HepG2 (cell line): ENCODE results near the gene DOCK2. TPM values are rescaled to one million over a fixed set of nuclear protein-coding genes. Genes with fewer than 3 reads are reported as not detected.

Source experiments
- ATAC-seq: fragments of 200-7000 bp; cut with Tn5 transposase; 3 replicates; pipeline ENCODE4 v1.9.1; 2020; ENCODE audit warnings: mild to moderate bottlenecking, moderate library complexity
- BruUV-seq: library from RNA; stranded (reverse); fragments of 400-500 nt; replicated peaks from 2 replicates; lab custom pipeline; 2021; lab: Mats Ljungman, UMichigan
- CTCF ChIA-PET: fragments of 300-600 bp; formaldehyde crosslinking; extraction: SDS; loops from one replicate; lab custom pipeline; 2021; ENCODE audit warnings: low total read pairs, inconsistent platforms, low intra/inter-chr PET ratio; lab: Yijun Ruan, JAX
- POLR2A ChIA-PET: fragments of 350-600 bp; sonication (Branson Sonifier 250); formaldehyde crosslinking; loops from one replicate; lab custom pipeline; 2020; ENCODE audit warnings: antibody characterized with exemption, inconsistent platforms; lab: Yijun Ruan, JAX
- DNase-seq: peaks from one replicate; pipeline ENCODE4 v3.0.0-alpha.2; 2015; ENCODE audit warnings: low spot score
- FAIRE-seq: peaks from 3 replicates; lab custom pipeline; 2011; peaks lifted over from hg19 to GRCh38; lab: Jason Lieb, UNC
- H2AFZ ChIP-seq: one replicate; pipeline ENCODE4 v1.6.1; 2011; ENCODE audit warnings: low read length, inconsistent platforms
- H3K27ac ChIP-seq: fragments of 300-600 bp; 3 replicates; pipeline ENCODE4 v1.8.0; 2011; ENCODE audit warnings: mixed run types, mild to moderate bottlenecking, mixed read lengths, low read length, inconsistent platforms; ENCODE audit not compliant: insufficient read depth; ENCODE audit errors: extremely low read length
- H3K27me3 ChIP-seq, 2 experiments: fragments of 200-600 bp in 1 of 2; 2 replicates in 1 of 2; 3 replicates in 1 of 2; pipeline versions ENCODE4 v1.6.0 to v1.8.0; 2011; ENCODE audit warnings: low read length in 2 of 2, mild to moderate bottlenecking in 2 of 2, moderate library complexity in 2 of 2, inconsistent platforms in 1 of 2; ENCODE audit not compliant: insufficient read depth in 2 of 2, control insufficient read depth in 1 of 2
- H3K36me3 ChIP-seq, 2 experiments: fragments of 200-600 bp in 1 of 2; replicated peaks in 1 of 2; 2 replicates in 1 of 2; 3 replicates in 1 of 2; pipeline versions ENCODE4 v1.5.1 to v1.8.0; 2011; ENCODE audit warnings: low read length in 2 of 2, inconsistent platforms in 1 of 2; ENCODE audit not compliant: insufficient read depth in 2 of 2, control insufficient read depth in 1 of 2
- H3K4me1 ChIP-seq: 2 replicates; pipeline ENCODE4 v1.5.1; 2012; ENCODE audit warnings: low read length, inconsistent platforms; ENCODE audit not compliant: insufficient read depth
- H3K4me2 ChIP-seq: 2 replicates; pipeline ENCODE4 v1.6.0; 2011; ENCODE audit warnings: low read depth, low read length, inconsistent platforms
- H3K4me3 ChIP-seq, 3 experiments: fragments of 200-600 bp in 1 of 3; sonication (generic), shearing (Covaris generic) in 1 of 3; replicated peaks in 1 of 3; 2 replicates each; pipeline ENCODE4 v1.5.1; 2011 to 2016; ENCODE audit warnings: low read length in 3 of 3, inconsistent platforms in 2 of 3, low read depth in 2 of 3, mild to moderate bottlenecking in 2 of 3, control low read depth in 1 of 3, mixed read lengths in 1 of 3; ENCODE audit not compliant: insufficient read depth in 1 of 3
- H3K79me2 ChIP-seq: one replicate; pipeline ENCODE4 v1.6.1; 2011; ENCODE audit warnings: low read length, inconsistent platforms; ENCODE audit not compliant: insufficient read depth
- H3K9ac ChIP-seq: 2 replicates; pipeline ENCODE4 v1.6.0; 2011; ENCODE audit warnings: mild to moderate bottlenecking, low read depth, low read length, inconsistent platforms; ENCODE audit not compliant: insufficient read depth
- H3K9me3 ChIP-seq: 2 replicates; pipeline ENCODE4 v1.5.1; 2012; ENCODE audit warnings: mild to moderate bottlenecking, low read length
- H4K20me1 ChIP-seq: 2 replicates; pipeline ENCODE4 v1.6.0; 2011; ENCODE audit warnings: inconsistent platforms, mild to moderate bottlenecking, low read length, moderate library complexity; ENCODE audit not compliant: insufficient read depth
- ARID5B ChIP-seq: IDR thresholded peaks from 2 replicates; pipeline ENCODE4 v1.4.0; 2020; ENCODE audit warnings: mild to moderate bottlenecking, missing genetic modification reagents
- CHCHD3 ChIP-seq: sonication (generic); formaldehyde crosslinking; IDR thresholded peaks from 2 replicates; pipeline ENCODE4 v1.8.0; 2022; ENCODE audit warnings: mild to moderate bottlenecking, missing genetic modification reagents, moderate library complexity
- ELF4 ChIP-seq: sonication (generic); formaldehyde crosslinking; IDR thresholded peaks from 2 replicates; pipeline ENCODE4 v1.5.0; 2020; ENCODE audit warnings: missing genetic modification reagents, mild to moderate bottlenecking, moderate library complexity, borderline replicate concordance
- NONO ChIP-seq, 2 experiments: fragments of 450-650 bp in 1 of 2; sonication (generic) in 1 of 2; formaldehyde crosslinking in 1 of 2; IDR thresholded peaks in 1 of 2; conservative IDR thresholded peaks in 1 of 2; 2 replicates each; pipeline versions ENCODE4 v1.6.1 to v1.8.0; 2017 to 2022; ENCODE audit warnings: mild to moderate bottlenecking in 1 of 2, missing genetic modification reagents in 1 of 2, moderate library complexity in 1 of 2
- TERF1 ChIP-seq: sonication (generic); formaldehyde crosslinking; IDR thresholded peaks from 2 replicates; pipeline ENCODE4 v1.8.0; 2022; ENCODE audit warnings: mild to moderate bottlenecking, missing genetic modification reagents, moderate library complexity
- ZNF225 ChIP-seq: sonication (generic); formaldehyde crosslinking; IDR thresholded peaks from 2 replicates; pipeline ENCODE4 v1.4.0; 2020; ENCODE audit warnings: mild to moderate bottlenecking, missing genetic modification reagents
- ZNF484 ChIP-seq: sonication (generic); formaldehyde crosslinking; IDR thresholded peaks from 2 replicates; pipeline ENCODE4 v1.5.1; 2020; ENCODE audit warnings: mild to moderate bottlenecking, low read depth, missing genetic modification reagents, borderline replicate concordance
- ZNF883 ChIP-seq: sonication (generic); formaldehyde crosslinking; IDR thresholded peaks from 2 replicates; pipeline ENCODE4 v1.5.1; 2020; ENCODE audit warnings: mild to moderate bottlenecking, missing genetic modification reagents; ENCODE audit errors: not compliant biosample characterization
- WGBS: methylation state at CpG from one replicate; pipeline ENCODE4 v1.1.6; 2017; ENCODE audit warnings: low lambda C conversion rate; 5-methylcytosine and 5-hydroxymethylcytosine counted together
- in situ Hi-C: cut with HindIII; loops from 2 replicates; pipeline ENCODE4 v1.10.0; 2017; ENCODE audit warnings: low pct_unique_long_range_greater_than_20kb; ENCODE audit not compliant: extremely low pct_ligation_motif_present
- intact Hi-C: fragments of 100-400 bp; cut with micrococcal nuclease; formaldehyde crosslinking; loops from one replicate; pipeline ENCODE4 v1.10.0; 2022; ENCODE audit not compliant: unreplicated experiment
- polyA plus RNA-seq, 8 experiments: library from polyadenylated mRNA; depleted of rRNA in 3 of 8; stranded (reverse) in 7 of 8; unstranded in 1 of 8; fragments of >200 nt; fragmentation: Illumina TruSeq in 4 of 8; extraction: Trizol in 4 of 8; gene quantifications; 2 replicates each; pipeline versions ENCODE4 v1.2.1 to v1.2.3, GENCODE V29; 2011 to 2016; ENCODE audit warnings: low read depth in 4 of 8, missing spikeins in 1 of 8, mixed read lengths in 1 of 8; ENCODE audit not compliant: insufficient read depth in 1 of 8
- total RNA-seq, 5 experiments: library from RNA; depleted of rRNA; stranded (reverse); fragments of >200 nt; fragmentation: Illumina TruSeq; extraction: Trizol; gene quantifications; 2 replicates each; pipeline ENCODE4 v1.2.3, GENCODE V29; 2016; ENCODE audit warnings: low read depth in 1 of 5
- TF ChIP-seq, protein P1 (sequence below): IDR thresholded peaks from 2 replicates; pipeline ENCODE4 v1.6.1; 2016; ENCODE audit warnings: low read depth, missing genetic modification reagents, missing compliant biosample characterization
- TF ChIP-seq, protein P2 (sequence below): sonication (generic); formaldehyde crosslinking; IDR thresholded peaks from 2 replicates; pipeline ENCODE4 v1.4.0; 2020; ENCODE audit warnings: missing genetic modification reagents, borderline replicate concordance

Gene DOCK2
- total and polyA plus RNA-seq, 2 of the 13 experiments (the other 11 are each of a cell fraction or from before 2014, with no cell fraction given): not detected

GRCh38 chr5:169873642-169874041 lies 236.6 kb downstream of the DOCK2 start:
- Histone ChIP-seq H3K79me2 (no peaks in the 10 kb centered on the region), H3K9ac (no peak overlapping the region), H3K4me2 (no peak overlapping the region), H3K27ac (no peak overlapping the region), H3K4me1 (no peaks in the 10 kb centered on the region), H4K20me1 (no peaks in the 10 kb centered on the region), H3K36me3 (no peaks in the 10 kb centered on the region), H3K9me3 (no peaks in the 10 kb centered on the region), H2AFZ (no peak overlapping the region), H3K27me3 (no peaks in the 10 kb centered on the region), H3K4me3 (no peak overlapping the region)
- in situ Hi-C loops (no loop called here), intact Hi-C loops (no loop called here)
- CTCF ChIA-PET: no interaction called here
- 0% methylated on average over 5 of the region's 5 CpGs for WGBS
- DNase-seq (no peak), FAIRE-seq (no peak), ATAC-seq (no peak)
- POLR2A ChIA-PET: no interaction called here
- no TSS peak for BruUV-seq
- TF ChIP-seq ARID5B (CRISPR knock-in tag): no peak
- TF ChIP-seq, protein P1, sequence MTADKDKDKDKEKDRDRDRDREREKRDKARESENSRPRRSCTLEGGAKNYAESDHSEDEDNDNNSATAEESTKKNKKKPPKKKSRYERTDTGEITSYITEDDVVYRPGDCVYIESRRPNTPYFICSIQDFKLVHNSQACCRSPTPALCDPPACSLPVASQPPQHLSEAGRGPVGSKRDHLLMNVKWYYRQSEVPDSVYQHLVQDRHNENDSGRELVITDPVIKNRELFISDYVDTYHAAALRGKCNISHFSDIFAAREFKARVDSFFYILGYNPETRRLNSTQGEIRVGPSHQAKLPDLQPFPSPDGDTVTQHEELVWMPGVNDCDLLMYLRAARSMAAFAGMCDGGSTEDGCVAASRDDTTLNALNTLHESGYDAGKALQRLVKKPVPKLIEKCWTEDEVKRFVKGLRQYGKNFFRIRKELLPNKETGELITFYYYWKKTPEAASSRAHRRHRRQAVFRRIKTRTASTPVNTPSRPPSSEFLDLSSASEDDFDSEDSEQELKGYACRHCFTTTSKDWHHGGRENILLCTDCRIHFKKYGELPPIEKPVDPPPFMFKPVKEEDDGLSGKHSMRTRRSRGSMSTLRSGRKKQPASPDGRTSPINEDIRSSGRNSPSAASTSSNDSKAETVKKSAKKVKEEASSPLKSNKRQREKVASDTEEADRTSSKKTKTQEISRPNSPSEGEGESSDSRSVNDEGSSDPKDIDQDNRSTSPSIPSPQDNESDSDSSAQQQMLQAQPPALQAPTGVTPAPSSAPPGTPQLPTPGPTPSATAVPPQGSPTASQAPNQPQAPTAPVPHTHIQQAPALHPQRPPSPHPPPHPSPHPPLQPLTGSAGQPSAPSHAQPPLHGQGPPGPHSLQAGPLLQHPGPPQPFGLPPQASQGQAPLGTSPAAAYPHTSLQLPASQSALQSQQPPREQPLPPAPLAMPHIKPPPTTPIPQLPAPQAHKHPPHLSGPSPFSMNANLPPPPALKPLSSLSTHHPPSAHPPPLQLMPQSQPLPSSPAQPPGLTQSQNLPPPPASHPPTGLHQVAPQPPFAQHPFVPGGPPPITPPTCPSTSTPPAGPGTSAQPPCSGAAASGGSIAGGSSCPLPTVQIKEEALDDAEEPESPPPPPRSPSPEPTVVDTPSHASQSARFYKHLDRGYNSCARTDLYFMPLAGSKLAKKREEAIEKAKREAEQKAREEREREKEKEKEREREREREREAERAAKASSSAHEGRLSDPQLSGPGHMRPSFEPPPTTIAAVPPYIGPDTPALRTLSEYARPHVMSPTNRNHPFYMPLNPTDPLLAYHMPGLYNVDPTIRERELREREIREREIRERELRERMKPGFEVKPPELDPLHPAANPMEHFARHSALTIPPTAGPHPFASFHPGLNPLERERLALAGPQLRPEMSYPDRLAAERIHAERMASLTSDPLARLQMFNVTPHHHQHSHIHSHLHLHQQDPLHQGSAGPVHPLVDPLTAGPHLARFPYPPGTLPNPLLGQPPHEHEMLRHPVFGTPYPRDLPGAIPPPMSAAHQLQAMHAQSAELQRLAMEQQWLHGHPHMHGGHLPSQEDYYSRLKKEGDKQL (CRISPR knock-in tag): no peak
- TF ChIP-seq CHCHD3 (CRISPR knock-in tag): no peak
- TF ChIP-seq ELF4 (CRISPR knock-in tag): no peak
- no peak for TF ChIP-seq TERF1 (CRISPR knock-in tag)
- TF ChIP-seq, protein P2, sequence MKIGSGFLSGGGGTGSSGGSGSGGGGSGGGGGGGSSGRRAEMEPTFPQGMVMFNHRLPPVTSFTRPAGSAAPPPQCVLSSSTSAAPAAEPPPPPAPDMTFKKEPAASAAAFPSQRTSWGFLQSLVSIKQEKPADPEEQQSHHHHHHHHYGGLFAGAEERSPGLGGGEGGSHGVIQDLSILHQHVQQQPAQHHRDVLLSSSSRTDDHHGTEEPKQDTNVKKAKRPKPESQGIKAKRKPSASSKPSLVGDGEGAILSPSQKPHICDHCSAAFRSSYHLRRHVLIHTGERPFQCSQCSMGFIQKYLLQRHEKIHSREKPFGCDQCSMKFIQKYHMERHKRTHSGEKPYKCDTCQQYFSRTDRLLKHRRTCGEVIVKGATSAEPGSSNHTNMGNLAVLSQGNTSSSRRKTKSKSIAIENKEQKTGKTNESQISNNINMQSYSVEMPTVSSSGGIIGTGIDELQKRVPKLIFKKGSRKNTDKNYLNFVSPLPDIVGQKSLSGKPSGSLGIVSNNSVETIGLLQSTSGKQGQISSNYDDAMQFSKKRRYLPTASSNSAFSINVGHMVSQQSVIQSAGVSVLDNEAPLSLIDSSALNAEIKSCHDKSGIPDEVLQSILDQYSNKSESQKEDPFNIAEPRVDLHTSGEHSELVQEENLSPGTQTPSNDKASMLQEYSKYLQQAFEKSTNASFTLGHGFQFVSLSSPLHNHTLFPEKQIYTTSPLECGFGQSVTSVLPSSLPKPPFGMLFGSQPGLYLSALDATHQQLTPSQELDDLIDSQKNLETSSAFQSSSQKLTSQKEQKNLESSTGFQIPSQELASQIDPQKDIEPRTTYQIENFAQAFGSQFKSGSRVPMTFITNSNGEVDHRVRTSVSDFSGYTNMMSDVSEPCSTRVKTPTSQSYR: no peak
- no peak for TF ChIP-seq NONO (IDR thresholded peaks at IDR 0.05)
- no peak for TF ChIP-seq NONO (CRISPR knock-in tag; conservative IDR thresholded peaks at IDR 0.05)
- TF ChIP-seq ZNF883 (CRISPR knock-in tag): no peak
- TF ChIP-seq ZNF484 (CRISPR knock-in tag): no peak
- no peak for TF ChIP-seq ZNF225 (CRISPR knock-in tag)
